Natural killer cell (primary cell): ENCODE results near the gene VWA7. TPM values are rescaled to one million over a fixed set of nuclear protein-coding genes. Genes with fewer than 3 reads are reported as not detected.

Experiments
- ATAC-seq, 3 donors: fragments of 150-1000 bp in 2 of 3; fragments of 200-7000 bp in 1 of 3; cut with Tn5 transposase; 1 replicate in 1 of 3; 2 replicates in 2 of 3; pipeline ENCODE4 v1.10.0; 2021; ENCODE audit warnings: mild to moderate bottlenecking in 2 of 3, moderate library complexity in 2 of 3
- DNase-seq, 2 donors: peaks; one replicate each; pipeline versions ENCODE4 v3.0.0 to v3.0.0-alpha.2; 2013 to 2021; ENCODE audit warnings: mixed read lengths in 1 of 2
- H3K27ac ChIP-seq: one replicate; pipeline ENCODE4 v1.5.1; 2013; ENCODE audit warnings: mild to moderate bottlenecking, low read length
- H3K27me3 ChIP-seq: one replicate; pipeline ENCODE4 v1.6.1; 2013; ENCODE audit warnings: low read length; ENCODE audit not compliant: control insufficient read depth, insufficient read depth
- H3K36me3 ChIP-seq: one replicate; pipeline ENCODE4 v1.6.1; 2013; ENCODE audit warnings: low read length; ENCODE audit not compliant: control insufficient read depth, insufficient read depth
- H3K4me1 ChIP-seq: one replicate; pipeline ENCODE4 v1.6.1; 2013; ENCODE audit warnings: low read length; ENCODE audit not compliant: control insufficient read depth, insufficient read depth
- H3K4me3 ChIP-seq: one replicate; pipeline ENCODE4 v1.5.1; 2013; ENCODE audit warnings: low read length
- H3K9me3 ChIP-seq: one replicate; pipeline ENCODE4 v1.6.1; 2013; ENCODE audit warnings: low read length; ENCODE audit not compliant: control insufficient read depth, insufficient read depth
- H3K27ac Mint-ChIP-seq, 2 donors: one replicate each; pipeline ENCODE4 v1.8.0; 2022; ENCODE audit warnings: mild to moderate bottlenecking in 2 of 2, mixed read lengths in 2 of 2, moderate library complexity in 1 of 2
- H3K27me3 Mint-ChIP-seq, 2 donors: one replicate each; pipeline ENCODE4 v1.8.0; 2022; ENCODE audit warnings: low read depth in 2 of 2, mixed read lengths in 2 of 2
- H3K36me3 Mint-ChIP-seq: one replicate; pipeline ENCODE4 v1.8.0; 2022; ENCODE audit warnings: mixed read lengths
- H3K4me1 Mint-ChIP-seq, 2 donors: one replicate each; pipeline ENCODE4 v1.8.0; 2022; ENCODE audit warnings: mixed read lengths in 2 of 2
- H3K4me3 Mint-ChIP-seq: one replicate; pipeline ENCODE4 v1.8.0; 2022; ENCODE audit warnings: mild to moderate bottlenecking, moderate library complexity, mixed read lengths
- H3K9me3 Mint-ChIP-seq, 2 donors: one replicate each; pipeline ENCODE4 v1.8.0; 2022; ENCODE audit warnings: mixed read lengths in 2 of 2
- WGBS: methylation state at CpG from one replicate; pipeline ENCODE4 v1.1.7; 2013; ENCODE audit warnings: missing lambda C conversion rate; ENCODE audit not compliant: insufficient coverage; 5-methylcytosine and 5-hydroxymethylcytosine counted together
- intact Hi-C: fragments of 100-400 bp; cut with micrococcal nuclease; formaldehyde crosslinking; loops from one replicate; pipeline ENCODE4 v1.14.2; 2022
- total RNA-seq, 4 donors: library from RNA; stranded (reverse); fragments of 120-200 nt in 1 of 4; gene quantifications; one replicate each; pipeline versions ENCODE4 v1.2.3 to v1.2.4, GENCODE V29; 2013 to 2022
- TF ChIP-seq, protein P1 (sequence below): fragments of 200-600 bp; IDR thresholded peaks from one replicate; pipeline ENCODE4 v1.8.0; 2022; ENCODE audit warnings: antibody characterized with exemption

VWA7 gene
- total RNA-seq, 3 donors from 2014 or later (not counting 1 experiment from before 2014, with no cell fraction given) = 2.4 to 4.7 (median 3.2) TPM

DNA sequence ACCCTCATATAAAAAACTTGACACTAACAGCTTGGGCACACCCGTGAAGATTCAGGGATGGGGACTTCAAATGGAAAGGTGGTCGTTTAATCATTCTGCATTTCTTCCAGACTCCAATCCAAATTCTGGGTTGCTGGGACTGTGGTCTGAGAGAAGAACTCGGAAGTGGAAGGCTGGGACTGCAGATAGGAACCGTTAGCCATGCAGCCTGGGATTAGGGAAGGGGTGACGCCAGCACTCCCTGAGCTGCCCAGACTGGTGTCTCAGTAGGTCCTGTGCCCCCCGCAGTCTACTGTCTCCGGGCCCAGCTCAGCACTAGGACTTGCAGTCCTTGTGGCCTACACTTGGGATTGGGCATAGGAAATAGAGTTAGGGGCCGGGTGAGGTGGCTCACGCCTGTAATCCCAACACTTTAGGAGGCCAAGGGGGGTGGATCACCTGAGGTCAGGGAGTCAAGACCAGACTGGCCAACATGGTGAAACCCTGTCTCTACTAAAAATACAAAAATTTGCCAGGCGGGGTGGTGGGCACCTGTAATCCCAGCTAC, 40.3 kb downstream of the VWA7 start:
- H3K4me1 Mint-ChIP-seq = peaks cover 70 to 88% of the 10 kb centered on the region in 2 donors
- Histone ChIP-seq H3K36me3 (peaks cover 24% of the 10 kb centered on the region), H3K9me3 (no peaks in the 10 kb centered on the region), H3K4me3 (peak overlapping the region; percentile 68), H3K27ac (peak overlapping the region; percentile 83), H3K27me3 (no peaks in the 10 kb centered on the region), H3K4me1 (peaks cover 63% of the 10 kb centered on the region)
- peak overlapping the region; percentile 91 to 99 for H3K27ac Mint-ChIP-seq
- no peaks in the 10 kb centered on the region for H3K9me3 Mint-ChIP-seq
- WGBS = 12% methylated on average over 9 of the region's 10 CpGs
- H3K27me3 Mint-ChIP-seq = no peaks in the 10 kb centered on the region
- ATAC-seq = no peak
- H3K4me3 Mint-ChIP-seq = peak overlapping the region; percentile 97
- no peaks in the 10 kb centered on the region for H3K36me3 Mint-ChIP-seq
- TF ChIP-seq, protein P1, sequence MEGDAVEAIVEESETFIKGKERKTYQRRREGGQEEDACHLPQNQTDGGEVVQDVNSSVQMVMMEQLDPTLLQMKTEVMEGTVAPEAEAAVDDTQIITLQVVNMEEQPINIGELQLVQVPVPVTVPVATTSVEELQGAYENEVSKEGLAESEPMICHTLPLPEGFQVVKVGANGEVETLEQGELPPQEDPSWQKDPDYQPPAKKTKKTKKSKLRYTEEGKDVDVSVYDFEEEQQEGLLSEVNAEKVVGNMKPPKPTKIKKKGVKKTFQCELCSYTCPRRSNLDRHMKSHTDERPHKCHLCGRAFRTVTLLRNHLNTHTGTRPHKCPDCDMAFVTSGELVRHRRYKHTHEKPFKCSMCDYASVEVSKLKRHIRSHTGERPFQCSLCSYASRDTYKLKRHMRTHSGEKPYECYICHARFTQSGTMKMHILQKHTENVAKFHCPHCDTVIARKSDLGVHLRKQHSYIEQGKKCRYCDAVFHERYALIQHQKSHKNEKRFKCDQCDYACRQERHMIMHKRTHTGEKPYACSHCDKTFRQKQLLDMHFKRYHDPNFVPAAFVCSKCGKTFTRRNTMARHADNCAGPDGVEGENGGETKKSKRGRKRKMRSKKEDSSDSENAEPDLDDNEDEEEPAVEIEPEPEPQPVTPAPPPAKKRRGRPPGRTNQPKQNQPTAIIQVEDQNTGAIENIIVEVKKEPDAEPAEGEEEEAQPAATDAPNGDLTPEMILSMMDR = no peak
- intact Hi-C loops = loop anchor here (5.0 to 10.0 kb wide), 4 partner anchors 55 to 192 kb away; partner anchors contain the start of genes ATP6V1G2, BAG6, DDX39B and LY6G5C
- no peak for DNase-seq

DNA sequence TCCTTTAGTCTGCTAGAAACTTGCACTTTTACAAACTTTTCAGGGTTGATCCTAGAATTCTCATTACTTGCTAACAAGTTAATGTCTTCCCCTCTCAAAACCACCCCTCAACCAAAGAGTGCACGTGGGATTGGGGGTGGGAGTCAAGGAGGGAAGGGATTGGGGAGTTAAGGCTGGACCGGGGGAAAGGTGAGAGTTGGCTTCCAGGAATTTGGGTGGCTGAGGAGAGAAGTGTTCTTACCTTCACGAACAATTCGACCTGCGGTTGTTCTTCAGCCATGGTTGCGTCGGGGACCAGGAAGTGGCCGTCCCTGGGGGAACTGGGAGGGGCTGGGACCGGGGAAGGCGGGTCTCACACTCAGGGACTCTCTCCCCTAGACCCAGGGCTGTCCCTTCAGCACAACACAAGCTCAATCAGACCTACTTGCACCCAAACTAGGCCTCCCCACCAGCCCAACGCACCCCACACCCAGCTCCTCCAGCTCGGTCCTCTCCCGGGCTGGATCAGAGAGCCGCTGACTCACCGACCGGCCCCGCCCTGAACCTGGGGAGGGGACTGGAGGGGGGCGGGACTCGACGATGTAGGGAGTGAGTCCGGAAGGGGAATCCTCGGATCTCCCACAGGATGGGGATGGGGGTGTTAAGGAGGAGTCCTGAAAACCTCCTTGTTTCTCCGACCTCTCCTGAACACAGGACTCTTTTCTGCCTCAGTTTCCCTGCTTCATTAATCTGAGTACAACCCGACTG, 40.9 kb downstream of the VWA7 start, which contains the start of gene CLIC1:
TSS of gene CLIC1 (minus strand) at position 510 of the 747 bp plus-strand sequence. CDS start at position 280, 230 bp downstream.
- TF ChIP-seq, protein P1 = no peak
- Mint-ChIP-seq H3K4me3 (peak within 1 kb of the TSS; percentile 97), H3K4me1 (peaks cover 70 to 82% of the 10 kb centered on the region in 2 donors), H3K9me3 (no peaks in the 10 kb centered on the region), H3K36me3 (no peaks in the 10 kb centered on the region), H3K27ac (peak within 1 kb of the TSS; percentile 91 to 99), H3K27me3 (no peaks in the 10 kb centered on the region)
- WGBS = under 1% methylated on average over 23 of the region's 24 CpGs
- peak within 1 kb of the TSS; percentile 83 for H3K27ac ChIP-seq
- ATAC-seq = peak; percentile 19 to 36 (median 36)
- intact Hi-C loops = loop anchor here (5.0 to 10.0 kb wide), 4 partner anchors 54 to 191 kb away; partner anchors contain the start of genes ATP6V1G2, BAG6, DDX39B and LY6G5C
- no peaks in the 10 kb centered on the region for H3K27me3 ChIP-seq
- DNase-seq = peak; percentile 65 to 77
- H3K36me3 ChIP-seq = peaks cover 29% of the 10 kb centered on the region
- no peaks in the 10 kb centered on the region for H3K9me3 ChIP-seq
- peaks cover 63% of the 10 kb centered on the region for H3K4me1 ChIP-seq
- H3K4me3 ChIP-seq = peak within 1 kb of the TSS; percentile 68

DNA sequence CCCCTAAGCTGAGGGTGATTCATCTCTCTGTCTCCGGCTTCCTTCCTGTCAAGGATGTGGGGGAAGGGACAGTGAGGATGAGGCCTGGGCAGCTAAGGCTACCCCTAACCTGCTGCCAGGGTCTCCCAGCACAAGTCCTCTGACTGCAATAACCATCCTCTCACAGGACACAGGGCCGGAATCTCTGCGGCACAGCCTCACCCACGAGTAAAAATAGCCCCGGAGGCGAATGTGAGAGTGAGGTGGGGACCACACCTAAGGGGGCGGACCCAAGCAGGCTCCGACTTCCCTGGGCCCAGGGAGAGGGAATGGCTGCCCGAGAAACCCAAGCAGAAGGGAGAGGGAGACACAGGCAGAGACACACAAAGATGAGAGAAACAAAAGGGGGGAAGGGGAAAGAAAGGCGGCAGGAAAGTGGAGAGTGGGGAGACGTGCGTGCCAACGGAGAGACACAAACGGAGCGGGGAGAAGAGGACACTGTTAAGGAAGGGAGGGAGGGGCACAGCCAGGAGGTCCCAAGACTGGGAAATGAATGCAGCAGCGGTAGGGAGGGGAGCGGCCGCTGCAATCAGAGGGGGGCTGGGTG, 42.2 kb downstream of the VWA7 start:
- H3K4me3 ChIP-seq = peak overlapping the region; percentile 68
- TF ChIP-seq, protein P1 = no peak
- H3K36me3 Mint-ChIP-seq = no peaks in the 10 kb centered on the region

More for the DNA sequence above, 42.2 kb downstream of the VWA7 start:
- ATAC-seq (peak; percentile 64 to 80 (median 65)), DNase-seq (peak; percentile 66 to 79)
- Histone ChIP-seq H3K9me3 (no peaks in the 10 kb centered on the region), H3K36me3 (peaks cover 39% of the 10 kb centered on the region), H3K27me3 (no peaks in the 10 kb centered on the region), H3K4me1 (peaks cover 65% of the 10 kb centered on the region), H3K27ac (peak overlapping the region; percentile 83)
- Mint-ChIP-seq H3K27ac (peak overlapping the region; percentile 91 to 99), H3K9me3 (no peaks in the 10 kb centered on the region), H3K4me3 (peak overlapping the region; percentile 97), H3K4me1 (peaks cover 64 to 82% of the 10 kb centered on the region in 2 donors), H3K27me3 (no peaks in the 10 kb centered on the region)
- intact Hi-C loops = loop anchor here (5.0 to 10.0 kb wide), 4 partner anchors 53 to 190 kb away; partner anchors contain the start of genes ATP6V1G2, BAG6, DDX39B and LY6G5C
- under 1% methylated on average over 16 of the region's 18 CpGs for whole genome bisulfite sequencing
